GM12878 (cell line): Measurements from ENCODE around the gene ROR2.

ENCODE experiments used
- FOXM1 ChIP-seq: IDR thresholded peaks from 2 replicates; pipeline ENCODE4 v1.6.1; 2012; ENCODE audit warnings: low read depth, mild to moderate bottlenecking, inconsistent platforms, low read length, moderate library complexity
- GABPA ChIP-seq: IDR thresholded peaks from 2 replicates; pipeline ENCODE4 v1.6.1; 2014; ENCODE audit warnings: antibody characterized with exemption, low read depth, mild to moderate bottlenecking, inconsistent platforms
- HDAC2 ChIP-seq: fragments of 200-600 bp; sonication (generic); IDR thresholded peaks from 2 replicates; pipeline ENCODE4 v1.6.1; 2017
- TF ChIP-seq, protein P1 (sequence below), 3 experiments: IDR thresholded peaks in 2 of 3; conservative IDR thresholded peaks in 1 of 3; 2 replicates each; pipeline ENCODE4 v1.5.1; 2011; ENCODE audit warnings: low read depth in 3 of 3, low read length in 3 of 3, mild to moderate bottlenecking in 3 of 3, control low read depth in 2 of 3, moderate library complexity in 2 of 3, inconsistent platforms in 1 of 3, mixed read lengths in 1 of 3; ENCODE audit not compliant: control insufficient read depth in 2 of 3, insufficient read depth in 1 of 3; ENCODE audit errors: extremely low read depth in 1 of 3

DNA sequence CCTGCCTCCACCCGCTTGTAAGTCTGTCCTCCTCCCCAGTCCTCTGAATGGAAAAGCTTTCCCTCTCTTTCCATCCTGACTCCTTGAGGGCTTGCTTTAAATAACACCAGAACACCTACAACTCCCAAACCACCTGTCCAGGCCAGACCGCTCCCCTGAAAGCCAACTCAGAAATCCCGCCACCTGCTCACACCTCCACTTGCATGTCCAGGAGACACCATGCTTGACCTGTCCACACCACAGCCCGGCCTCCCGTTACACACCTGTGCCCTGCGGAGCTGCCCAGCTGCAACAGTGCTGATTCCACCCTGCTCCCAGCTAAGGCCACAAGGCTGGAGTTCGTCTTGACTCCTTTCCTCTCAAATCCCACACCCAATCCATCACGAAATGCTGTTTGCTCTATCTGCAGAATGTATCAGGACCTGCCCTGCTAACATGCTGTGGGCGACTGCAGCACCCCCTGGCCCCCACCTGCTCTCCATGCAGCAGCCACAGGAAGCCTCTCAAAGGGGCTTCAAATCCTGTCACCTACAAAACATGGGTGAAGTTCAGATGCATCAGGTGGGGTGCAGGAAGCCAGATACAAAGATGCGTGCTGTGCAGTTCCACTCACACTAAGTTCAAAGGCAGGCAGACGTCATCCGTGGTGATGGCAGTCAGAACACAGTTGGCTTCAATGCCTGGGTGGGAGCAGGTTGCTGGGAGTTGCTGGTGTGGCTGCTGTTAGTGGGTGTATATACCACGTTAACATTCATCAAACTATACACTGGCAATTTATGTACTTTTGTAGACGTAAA is 166.0 kb downstream of the ROR2 start:
- TF ChIP-seq, protein P1, sequence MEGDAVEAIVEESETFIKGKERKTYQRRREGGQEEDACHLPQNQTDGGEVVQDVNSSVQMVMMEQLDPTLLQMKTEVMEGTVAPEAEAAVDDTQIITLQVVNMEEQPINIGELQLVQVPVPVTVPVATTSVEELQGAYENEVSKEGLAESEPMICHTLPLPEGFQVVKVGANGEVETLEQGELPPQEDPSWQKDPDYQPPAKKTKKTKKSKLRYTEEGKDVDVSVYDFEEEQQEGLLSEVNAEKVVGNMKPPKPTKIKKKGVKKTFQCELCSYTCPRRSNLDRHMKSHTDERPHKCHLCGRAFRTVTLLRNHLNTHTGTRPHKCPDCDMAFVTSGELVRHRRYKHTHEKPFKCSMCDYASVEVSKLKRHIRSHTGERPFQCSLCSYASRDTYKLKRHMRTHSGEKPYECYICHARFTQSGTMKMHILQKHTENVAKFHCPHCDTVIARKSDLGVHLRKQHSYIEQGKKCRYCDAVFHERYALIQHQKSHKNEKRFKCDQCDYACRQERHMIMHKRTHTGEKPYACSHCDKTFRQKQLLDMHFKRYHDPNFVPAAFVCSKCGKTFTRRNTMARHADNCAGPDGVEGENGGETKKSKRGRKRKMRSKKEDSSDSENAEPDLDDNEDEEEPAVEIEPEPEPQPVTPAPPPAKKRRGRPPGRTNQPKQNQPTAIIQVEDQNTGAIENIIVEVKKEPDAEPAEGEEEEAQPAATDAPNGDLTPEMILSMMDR (IDR thresholded peaks at IDR 0.05 in 2 of 3, conservative IDR thresholded peaks at IDR 0.05 in 1 of 3; ENCODE audit: control insufficient read depth in 2 of 3, extremely low read depth in 1 of 3, insufficient read depth in 1 of 3, low read depth in 3 of 3, low read length in 3 of 3), result no peak
- no peak for TF ChIP-seq FOXM1
- TF ChIP-seq HDAC2, result no peak
- no peak for TF ChIP-seq GABPA
